GM18511 (cell line): ENCODE measurements around the gene OTOA.
"Not testable (repeated sequence)": the region's sequence is repeated elsewhere in the genome, so short reads cannot be mapped to it uniquely, and the experiment has no call there.

ENCODE experiments used
- ATAC-seq: cut with Tn5 transposase; IDR thresholded peaks from one replicate; pipeline ENCODE4 v1.9.1; 2021; ENCODE audit warnings: mild to moderate bottlenecking, moderate library complexity; ENCODE audit not compliant: unreplicated experiment

The OTOA gene

GRCh38 chr16:21717608-21718007, 53.8 kb downstream of the OTOA start:
- no peak for ATAC-seq

- no peak for ATAC-seq
These were observed 55.5 kb downstream of the OTOA start for GRCh38 chr16:21719283-21719682.

- ATAC-seq, result no peak
These were observed 56.8 kb downstream of the OTOA start for GRCh38 chr16:21720533-21720932.

GRCh38 chr16:21722771-21723455, 59.1 kb downstream of the OTOA start:
- no peak for ATAC-seq

GRCh38 chr16:21723532-21723931, 59.8 kb downstream of the OTOA start:
- ATAC-seq, result no peak

- no peak for ATAC-seq
These were observed 63.6 kb downstream of the OTOA start for GRCh38 chr16:21727344-21727743.

GRCh38 chr16:21731233-21731632, 67.5 kb downstream of the OTOA start:
- not testable (repeated sequence) for ATAC-seq

- ATAC-seq, result not testable (repeated sequence)
These were observed 76.9 kb downstream of the OTOA start for GRCh38 chr16:21740637-21741036.

- not testable (repeated sequence) for ATAC-seq
These were observed 92.7 kb downstream of the OTOA start for GRCh38 chr16:21756192-21757079.

GRCh38 chr16:21757080-21757671, 93.4 kb downstream of the OTOA start:
- peak; percentile 72 for ATAC-seq

GRCh38 chr16:21768280-21768679, 104.5 kb downstream of the OTOA start:
- not testable (repeated sequence) for ATAC-seq

- ATAC-seq, result not testable (repeated sequence)
These were observed 105.0 kb downstream of the OTOA start for GRCh38 chr16:21768810-21769209.

- ATAC-seq, result not testable (repeated sequence)
These were observed 105.5 kb downstream of the OTOA start for GRCh38 chr16:21769284-21769683.

GRCh38 chr16:21770584-21770983, 106.8 kb downstream of the OTOA start:
- not testable (repeated sequence) for ATAC-seq

- not testable (repeated sequence) for ATAC-seq
These were observed 108.9 kb downstream of the OTOA start for GRCh38 chr16:21772547-21773206.

GRCh38 chr16:21773207-21773553, 109.4 kb downstream of the OTOA start:
- ATAC-seq, result not testable (repeated sequence)

GRCh38 chr16:21780525-21780924, 116.8 kb downstream of the OTOA start:
- ATAC-seq, result not testable (repeated sequence)

- peak; percentile 62 for ATAC-seq
These were observed 126.7 kb downstream of the OTOA start for GRCh38 chr16:21790506-21790905.

- ATAC-seq, result not testable (repeated sequence)
These were observed 129.5 kb downstream of the OTOA start for GRCh38 chr16:21793310-21793709.

- not testable (repeated sequence) for ATAC-seq
These were observed 134.8 kb downstream of the OTOA start for GRCh38 chr16:21798601-21799000.
